ENCODE results near the gene ATF7.
"Not testable (repeated sequence)": the region's sequence is repeated elsewhere in the genome, so short reads cannot be mapped to it uniquely, and the experiment has no call there.

The ATF7 gene

DNA sequence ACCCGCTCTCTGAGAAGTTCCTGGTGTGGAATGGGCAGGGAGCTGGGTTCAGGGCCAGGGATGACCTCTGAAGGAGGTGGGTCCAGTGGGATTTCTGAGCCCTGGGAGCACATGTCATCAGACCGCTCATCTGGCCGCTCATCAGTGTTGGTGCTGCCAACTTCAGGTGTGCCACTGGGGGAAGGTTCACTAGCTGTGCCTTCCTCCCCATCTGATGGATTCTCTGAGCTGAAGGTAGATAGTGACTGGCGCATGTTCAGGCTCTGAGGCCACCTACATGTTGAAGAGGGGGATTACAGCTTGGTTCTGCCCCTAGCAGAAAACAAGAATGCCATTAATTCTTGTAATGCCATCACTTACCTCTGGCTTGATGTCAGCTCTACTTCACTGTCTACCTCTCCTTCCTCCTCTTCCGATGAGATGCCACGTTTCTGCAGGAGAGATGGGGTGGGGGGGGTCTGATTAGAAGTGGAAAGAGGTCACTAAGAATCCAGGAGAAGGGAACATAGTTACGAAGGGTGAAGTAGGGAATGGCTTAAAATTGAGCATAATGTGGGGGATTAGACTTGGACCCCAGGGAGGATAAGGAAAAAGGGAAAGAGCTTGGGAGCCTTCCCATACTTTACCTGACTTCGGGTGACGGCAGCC lies 144.1 kb downstream of the ATF7 start:
- no peak for DNase-seq

DNA sequence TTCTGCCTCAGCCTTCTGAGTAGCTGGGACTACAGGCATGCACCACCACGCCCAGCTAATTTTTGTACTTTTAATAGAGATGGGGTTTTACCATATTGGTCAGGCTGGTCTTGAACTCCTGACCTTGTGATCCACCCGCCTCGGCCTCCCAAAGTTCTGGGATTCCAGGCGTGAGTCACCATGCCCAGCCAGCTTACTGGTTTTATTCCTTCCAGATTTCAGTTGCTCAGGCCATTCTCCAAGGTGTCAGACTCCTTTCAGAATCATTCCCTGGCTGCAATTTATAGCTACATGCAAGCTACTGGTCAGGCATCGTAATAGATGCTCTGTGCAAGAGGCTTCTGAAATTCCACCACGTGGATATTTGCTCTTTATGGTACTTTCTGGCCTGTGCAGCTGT lies 144.7 kb downstream of the ATF7 start:
- DNase-seq, result not testable (repeated sequence)

DNA sequence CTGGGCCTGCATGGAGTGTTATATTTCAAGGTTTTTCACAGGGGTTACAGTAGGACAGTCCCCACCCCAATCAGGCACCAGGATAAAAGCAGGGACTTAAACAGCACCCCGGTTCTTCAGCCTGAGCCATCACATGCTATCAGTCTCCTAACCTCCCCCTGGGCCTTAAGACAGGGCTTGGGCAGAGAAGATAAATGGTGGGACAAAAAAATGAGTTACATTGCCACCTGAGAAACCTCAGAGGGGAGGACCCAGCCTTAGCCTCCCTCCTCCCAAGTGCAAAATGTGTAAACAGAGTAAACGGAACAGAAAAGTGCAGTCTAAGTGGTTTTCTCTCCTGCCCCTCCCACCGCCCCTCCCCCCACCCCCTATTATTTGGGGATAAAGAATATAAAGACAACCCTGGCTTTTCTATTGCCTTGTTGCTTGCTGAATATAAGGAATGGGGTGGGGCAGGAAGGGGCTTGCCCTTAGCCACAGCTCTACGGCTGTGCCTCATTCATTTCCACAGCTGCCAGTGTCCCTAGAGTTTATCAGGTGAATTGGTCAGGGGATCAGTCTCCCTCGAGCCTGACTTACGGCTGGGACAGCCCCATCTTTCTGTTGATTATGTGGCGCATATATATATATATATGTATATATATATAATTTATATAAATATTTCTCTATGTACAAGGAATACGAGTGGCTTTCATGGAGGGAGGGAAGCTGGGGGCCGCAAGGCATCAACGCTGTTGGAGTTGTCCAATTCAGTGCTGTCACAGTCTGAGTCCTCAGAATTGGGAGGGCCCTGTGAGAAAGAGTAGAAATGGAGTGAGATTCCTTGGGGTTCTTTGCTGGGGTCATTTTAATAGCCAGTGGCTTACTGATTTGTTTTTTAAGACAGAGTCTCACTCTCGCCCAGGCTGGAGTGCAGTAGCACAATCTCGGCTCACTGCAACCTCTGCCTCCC lies 145.4 kb downstream of the ATF7 start:
- DNase-seq, result no peak

DNA sequence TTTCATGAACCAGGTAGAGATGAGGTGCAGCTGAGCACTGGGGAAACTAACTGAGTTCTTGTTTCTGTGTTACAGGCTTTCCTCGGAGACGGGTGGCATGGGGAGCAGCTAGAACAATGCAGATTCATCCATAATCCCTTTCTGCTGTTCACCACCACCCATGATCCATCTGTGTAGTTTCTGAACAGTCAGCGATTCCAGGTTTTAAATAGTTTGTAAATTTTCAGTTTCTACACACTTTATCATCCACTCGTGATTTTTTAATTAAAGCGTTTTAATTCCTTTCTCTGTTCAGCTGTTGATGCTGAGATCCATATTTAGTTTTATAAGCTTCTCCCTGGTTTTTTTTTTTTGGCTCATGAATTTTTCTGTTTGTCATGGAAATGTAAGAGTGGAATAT lies 146.9 kb downstream of the ATF7 start:
- DNase-seq, result no peak

DNA sequence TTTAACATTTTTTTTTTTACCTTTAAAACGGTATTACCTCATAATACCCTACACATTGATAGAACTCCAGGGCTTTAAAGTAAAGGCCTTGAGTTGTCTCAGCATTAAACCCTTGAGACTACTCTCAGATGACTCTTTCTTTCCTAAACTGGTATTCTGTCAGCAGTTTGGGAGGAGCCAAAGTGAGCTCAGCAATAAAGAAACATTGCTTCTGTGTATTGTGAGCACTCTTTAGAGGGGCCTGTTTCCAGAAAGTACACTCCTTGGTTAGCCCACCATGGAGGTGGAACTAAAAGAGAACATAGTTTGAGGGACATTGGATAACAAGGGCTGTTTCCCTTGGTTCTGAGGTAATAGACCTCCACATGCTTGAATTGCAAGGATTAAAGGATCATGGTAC lies 147.3 kb downstream of the ATF7 start:
- DNase-seq, result no peak

DNA sequence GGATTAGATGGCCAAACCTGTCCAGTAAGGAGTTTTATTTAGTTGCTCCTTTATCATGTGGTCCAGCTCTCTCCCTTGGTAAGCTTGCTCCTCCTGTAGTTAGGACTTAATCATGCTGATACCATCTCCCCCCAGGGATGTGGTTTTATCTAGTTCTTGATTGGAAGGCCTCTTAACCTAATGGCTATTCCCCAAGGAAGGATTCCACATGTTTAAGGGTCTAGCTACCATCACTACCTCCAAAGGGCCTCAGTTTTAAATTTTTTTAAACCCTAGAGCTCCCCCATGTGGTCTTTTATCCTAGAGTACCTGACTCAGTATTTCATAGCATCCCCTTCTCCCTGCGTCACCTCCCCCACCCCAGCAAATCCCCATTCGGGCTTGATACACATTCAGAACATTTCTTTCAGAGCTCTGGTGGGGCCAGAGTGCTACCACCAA lies 149.4 kb downstream of the ATF7 start:
- no peak for DNase-seq

DNA sequence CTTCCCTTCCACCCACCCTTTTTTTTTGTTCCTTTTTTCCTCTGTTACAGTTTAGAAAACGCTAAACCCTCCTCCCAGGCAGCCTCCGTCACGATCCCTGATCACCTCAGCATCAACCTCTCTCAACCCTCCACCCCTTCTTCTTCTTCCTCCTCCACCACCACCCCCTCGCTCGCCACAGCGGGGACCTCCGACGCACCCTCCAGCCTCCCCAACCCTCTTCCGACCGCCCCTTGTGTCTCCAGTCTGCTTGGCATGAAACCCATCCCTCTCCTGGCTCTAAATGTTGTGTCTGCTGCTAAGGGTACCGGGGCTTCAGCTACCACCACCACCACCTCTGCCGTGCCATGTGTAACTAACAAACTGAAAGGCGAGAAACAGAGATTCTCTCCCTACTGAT lies 151.4 kb downstream of the ATF7 start:
- no peak for DNase-seq

DNA sequence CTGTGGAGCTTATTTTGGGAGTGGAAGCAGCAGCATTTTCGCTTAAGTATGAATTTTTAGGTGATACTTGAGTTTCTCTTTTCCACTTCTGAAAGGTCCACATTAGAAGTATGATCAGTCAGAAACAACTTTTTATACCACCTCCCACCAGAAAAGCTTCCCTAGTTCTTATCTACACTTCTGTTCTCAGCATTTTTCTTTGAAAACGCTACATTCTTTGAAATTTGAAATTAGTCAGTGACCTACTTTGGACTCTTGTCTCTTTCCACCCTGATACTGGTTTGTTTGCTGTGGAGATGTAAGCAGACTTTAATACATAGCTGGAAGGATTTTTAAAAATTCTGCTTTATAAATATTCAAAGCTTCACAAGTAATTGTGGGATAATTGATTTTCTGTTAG lies 152.1 kb downstream of the ATF7 start:
- DNase-seq, result no peak

DNA sequence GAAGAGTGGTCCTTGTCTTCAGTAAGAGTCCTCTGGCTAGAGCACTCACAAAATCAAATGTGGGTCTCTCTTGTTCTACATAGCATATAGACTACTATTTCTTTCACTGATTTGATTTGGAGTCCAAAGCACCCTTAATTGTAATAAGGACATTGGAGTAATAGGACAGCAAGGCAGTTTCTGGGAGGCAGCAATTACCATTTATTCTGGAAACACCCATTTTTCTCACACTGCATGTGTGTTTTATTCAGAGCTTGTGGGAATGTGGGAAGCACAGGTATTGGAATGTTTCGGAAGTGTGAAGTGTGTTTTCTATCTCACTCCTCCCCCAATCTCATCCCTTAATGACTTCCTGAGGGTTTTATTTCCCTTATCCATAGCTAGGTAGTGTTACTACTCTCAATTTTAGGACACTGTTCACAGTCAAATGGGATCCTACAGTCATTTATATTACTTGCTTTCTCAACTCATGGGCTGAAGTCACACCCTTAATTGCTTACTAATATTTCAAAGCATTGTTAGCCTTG lies 154.1 kb downstream of the ATF7 start:
- no peak for DNase-seq

DNA sequence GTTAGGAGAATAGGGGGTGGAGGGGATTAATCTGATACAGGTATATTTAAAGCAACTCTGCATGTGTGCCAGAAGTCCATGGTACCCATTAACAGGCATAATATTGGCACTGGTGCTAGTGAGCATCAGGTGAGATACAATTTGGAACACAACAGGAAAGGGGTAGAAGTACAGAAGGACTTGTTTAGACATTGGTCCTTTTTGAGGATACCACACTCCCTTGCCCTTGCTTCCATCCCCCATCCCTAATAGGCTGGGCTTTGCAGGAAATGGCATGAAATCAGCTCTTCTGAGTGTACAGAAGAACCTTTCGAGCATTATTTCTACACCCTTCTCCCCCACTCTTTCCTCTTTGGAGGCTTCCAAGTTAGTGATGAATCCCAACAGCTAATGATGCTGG lies 157.9 kb downstream of the ATF7 start:
- DNase-seq, result no peak

DNA sequence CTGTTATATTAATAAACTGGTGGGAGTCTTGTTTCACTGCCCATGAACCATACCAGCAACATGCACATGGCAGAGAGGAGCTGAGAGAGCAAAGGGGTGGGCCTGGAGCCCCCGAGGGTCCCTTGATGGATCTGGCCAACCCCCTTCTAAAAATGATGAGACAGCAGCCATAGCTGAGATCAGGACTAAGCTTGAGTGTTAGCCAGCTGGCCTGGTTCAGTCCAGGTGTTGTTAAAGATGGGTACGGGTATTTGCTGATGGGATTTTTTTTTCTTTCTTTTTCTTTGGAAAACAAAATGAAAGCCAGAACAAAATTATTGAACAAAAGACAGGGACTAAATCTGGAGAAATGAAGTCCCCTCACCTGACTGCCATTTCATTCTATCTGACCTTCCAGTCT lies 158.3 kb downstream of the ATF7 start:
- no peak for DNase-seq

DNA sequence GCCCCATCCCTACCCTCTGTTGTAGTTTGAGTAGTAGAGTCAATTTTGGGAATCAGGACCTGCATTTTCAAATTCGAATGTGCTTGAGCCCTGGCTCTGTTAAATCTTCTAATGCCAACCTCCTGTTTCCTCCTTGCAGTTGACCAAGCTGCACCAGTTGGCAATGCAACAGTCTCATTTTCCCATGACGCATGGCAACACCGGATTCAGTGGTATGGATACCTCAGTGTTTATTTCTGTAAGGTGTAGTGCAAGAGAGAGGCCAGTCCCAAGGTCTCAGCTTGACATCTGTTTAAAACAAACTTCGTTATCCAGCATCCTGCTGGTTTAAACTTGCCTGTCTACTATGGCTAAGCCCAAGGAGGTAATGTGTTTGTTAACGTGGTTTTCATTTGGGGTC lies 159.1 kb downstream of the ATF7 start:
- no peak for DNase-seq

DNA sequence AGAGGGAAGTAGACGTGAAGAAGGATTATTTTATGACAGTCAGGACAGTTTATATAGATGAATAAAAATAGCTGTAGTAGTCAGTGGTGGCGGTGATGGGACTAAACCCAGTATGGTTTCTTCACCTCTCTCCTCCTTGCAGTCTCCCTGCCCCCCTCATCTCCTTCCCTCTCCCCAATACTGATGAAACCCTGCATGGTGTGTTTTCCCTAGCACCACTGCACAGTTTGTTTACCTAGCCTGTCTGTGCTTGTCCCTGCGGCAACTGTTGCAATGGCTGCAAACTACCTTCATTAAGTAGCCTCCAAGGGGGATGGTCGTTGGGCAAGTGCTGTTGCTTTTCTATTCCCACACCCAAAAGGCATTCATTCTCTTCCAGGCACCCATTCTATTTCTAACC lies 159.5 kb downstream of the ATF7 start:
- DNase-seq, result no peak

DNA sequence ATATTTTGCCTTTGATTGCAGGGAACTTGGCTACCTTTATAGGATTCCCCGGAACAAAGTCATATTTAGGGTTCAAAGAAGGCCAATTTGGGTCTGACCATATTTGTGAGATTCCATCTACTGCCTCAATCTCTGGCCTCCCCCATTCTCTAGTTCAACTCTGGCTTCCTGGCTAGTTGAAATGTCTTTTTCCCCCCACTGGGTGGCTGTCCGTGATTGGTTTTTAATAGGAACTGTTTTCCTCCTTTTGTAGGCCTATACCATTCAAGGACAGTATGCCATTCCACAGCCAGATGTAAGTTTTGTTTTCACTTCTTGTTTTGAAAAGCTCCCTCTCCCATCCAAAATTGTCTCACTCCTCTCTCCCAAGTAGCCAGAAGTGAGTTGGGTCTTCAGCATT lies 160.5 kb downstream of the ATF7 start:
- no peak for DNase-seq

DNA sequence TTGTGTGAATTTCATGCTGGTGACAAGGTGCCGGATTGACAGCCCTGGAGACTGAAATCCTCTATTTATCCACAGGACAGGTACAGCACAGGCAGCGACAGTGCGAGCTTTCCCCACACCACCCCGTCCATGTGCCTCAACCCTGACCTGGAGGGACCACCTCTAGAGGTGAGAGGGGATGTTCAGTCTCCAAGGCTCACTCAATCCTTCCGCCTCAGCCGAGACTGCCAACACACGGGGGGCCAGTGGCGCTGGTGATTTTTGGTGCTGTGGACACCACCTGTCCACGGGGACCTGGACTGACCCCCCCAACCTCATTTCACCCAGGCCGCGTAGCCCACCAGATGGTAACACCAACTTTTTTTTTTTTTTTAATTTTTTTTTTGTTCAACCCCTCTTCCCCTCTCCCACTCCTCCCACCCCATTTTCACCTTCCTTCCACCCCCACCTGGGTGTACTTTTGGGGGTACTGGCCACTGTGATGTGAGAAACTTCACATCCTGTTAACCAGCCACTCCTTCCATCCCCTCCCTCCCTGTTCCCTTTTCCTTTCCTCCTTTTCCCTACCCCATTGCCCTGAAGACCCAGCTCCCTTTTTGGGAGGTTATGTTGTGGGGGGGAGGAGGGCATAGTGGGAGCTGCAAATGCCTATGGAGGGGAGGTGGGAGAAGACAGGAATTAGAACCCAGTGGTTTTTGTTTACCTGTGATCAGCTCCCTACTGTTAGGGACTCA lies 161.3 kb downstream of the ATF7 start:
- DNase-seq, result no peak

DNA sequence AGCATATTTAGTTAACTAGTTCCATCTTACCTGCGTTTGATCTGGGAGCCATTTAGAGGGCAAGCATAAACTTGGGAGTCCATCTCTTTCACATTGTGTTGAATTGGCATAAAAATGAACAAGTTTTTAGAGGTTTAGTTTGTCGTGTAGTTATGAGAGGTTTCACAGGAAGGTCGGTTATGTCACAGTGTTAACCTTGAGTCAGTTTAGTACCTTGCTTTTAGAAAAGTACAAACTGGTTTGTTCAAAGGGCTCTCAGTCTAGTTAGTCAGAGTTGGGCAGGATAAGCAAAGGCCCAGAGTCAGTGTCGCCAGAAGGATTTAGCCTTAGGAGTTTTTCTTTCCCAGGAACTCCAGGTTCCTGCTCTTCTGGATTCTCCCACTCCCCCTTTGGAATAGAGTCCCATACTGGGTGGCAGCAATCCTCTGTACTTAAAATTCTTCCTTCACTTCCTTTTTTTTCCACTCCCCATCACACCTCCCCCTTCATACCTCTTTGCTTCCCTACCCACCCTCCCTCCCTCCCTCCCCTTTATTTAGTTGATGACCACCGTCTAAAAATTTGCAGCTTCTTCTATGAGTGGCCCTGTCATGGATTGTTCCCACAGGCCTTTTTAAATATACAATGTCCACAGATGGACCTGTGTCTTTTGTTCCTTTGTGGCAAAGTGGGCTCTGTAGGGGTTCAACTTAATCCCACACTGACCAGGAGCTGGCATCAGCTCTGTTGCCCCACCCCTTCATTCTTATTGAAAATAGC lies 162.2 kb downstream of the ATF7 start:
- no peak for DNase-seq

DNA sequence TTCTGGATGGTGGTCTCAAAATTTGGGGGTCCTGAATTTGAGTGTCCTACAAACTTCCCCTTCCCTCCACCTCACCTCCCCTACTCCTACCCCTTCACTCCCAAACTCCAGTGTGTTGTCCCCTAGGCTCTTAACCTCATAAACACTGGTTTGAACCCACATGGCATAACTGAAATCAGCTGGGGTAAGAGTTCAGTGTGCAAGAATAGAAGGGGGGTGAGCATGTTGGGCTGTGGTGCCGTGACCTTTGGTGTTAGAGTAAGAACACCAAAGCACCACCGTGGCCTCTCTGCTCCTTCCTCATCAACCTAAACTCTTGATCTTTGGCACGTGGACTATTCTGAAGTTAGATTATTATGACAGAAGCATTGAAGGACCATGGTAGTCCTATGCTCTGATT lies 163.2 kb downstream of the ATF7 start:
- DNase-seq, result no peak

DNA sequence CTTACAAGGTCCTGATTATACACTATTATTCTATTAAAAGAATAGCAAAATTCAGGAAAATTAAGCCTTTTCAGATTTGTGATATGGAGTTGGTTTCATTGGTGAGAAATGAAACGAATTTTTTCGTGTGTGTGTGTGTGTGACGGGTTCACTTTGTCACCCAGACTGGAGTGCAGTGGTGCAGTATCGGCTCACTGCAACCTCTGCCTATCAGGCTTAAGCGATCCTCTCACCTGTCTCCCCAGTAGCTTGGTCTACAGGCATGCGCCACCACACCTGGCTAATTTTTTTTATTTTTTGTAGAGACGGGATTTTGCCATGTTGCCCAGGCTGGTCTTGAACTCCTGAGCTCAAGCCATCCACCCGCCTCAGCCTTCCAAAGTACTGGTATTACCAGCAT lies 164.6 kb downstream of the ATF7 start:
- DNase-seq, result no peak

DNA sequence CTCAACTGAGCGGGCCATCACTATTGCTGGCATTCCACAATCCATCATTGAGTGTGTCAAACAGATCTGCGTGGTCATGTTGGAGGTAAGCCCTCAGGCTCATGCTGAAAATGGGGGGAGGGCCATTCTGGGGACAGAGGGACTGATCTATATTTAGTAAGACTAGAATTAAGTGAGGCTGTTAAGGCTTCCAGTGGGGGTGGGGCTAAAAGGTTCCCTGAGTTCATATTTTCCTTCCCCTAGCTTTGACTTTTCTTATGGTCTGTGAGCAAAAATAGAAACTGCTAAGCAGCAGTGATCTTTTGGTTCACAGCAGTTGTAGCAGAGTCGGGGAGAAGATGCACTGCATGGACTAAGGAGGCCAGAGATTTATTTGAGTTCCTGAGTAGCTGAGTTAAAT lies 165.1 kb downstream of the ATF7 start:
- DNase-seq, result no peak

DNA sequence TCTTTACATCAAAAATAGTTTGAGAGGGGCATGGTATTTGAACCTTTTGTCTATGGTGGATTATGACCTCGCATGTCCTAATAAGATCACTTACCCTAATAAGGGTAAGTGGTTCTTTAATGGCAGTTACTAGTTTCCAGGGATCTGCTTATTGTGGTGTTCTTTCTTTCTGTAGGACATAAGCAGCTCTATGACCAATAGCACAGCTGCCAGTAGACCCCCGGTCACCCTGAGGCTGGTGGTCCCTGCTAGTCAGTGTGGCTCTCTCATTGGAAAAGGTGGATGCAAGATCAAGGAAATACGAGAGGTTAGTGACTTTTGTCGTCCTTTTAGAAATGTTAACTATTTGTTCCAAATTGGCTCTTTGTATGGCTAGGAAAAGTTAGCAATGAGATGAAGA lies 167.1 kb downstream of the ATF7 start:
- no peak for DNase-seq

All from C1 segment of cervical spinal cord (tissue), 14 donors.